GM21737 (cell line): ENCODE results near the gene SLC26A8.
"Not testable (repeated sequence)": the region's sequence is repeated elsewhere in the genome, so short reads cannot be mapped to it uniquely, and the experiment has no call there.

Source experiments
- ATAC-seq: cut with Tn5 transposase; IDR thresholded peaks from one replicate; pipeline ENCODE4 v1.9.1; 2021; ENCODE audit warnings: mild to moderate bottlenecking, moderate library complexity; ENCODE audit not compliant: unreplicated experiment

The SLC26A8 gene

DNA sequence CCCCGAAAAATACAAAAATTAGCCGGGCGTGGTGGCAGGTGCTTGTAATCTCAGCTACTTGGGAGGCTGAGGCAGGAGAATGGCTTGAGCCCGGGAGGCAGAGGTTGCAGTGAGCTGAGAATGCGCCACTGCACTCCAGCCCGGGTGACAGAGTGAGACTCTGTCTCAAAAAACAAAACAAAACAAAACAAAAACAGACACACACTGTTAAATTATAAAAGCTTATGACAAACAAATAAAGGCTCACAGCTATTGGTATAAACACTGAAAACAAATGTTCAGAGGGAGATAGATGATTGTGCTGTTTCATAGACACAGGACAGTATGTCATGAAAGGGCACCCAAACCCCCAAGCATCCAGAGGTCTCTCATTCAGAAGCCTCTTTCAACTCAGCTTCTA is 107.5 kb downstream of the SLC26A8 start:
- not testable (repeated sequence) for ATAC-seq

DNA sequence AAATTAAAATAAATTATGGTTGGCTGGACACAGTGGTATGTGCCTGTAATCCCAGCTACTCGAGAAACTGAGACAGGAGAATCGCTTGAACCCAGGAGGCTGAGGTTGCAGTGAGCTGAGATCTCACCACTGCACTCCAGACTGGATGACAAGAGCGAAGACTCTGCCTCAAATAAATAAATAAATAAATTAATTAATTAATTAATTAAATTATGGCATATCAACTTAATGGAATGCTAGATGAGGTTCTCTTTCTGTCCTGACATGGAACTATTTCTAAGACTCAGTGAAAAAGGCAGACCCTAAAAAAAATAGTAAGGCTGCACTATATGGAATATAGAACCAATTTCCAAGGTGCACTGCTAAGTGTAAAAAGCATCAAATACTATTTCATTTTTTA is 108.4 kb downstream of the SLC26A8 start:
- no peak for ATAC-seq

DNA sequence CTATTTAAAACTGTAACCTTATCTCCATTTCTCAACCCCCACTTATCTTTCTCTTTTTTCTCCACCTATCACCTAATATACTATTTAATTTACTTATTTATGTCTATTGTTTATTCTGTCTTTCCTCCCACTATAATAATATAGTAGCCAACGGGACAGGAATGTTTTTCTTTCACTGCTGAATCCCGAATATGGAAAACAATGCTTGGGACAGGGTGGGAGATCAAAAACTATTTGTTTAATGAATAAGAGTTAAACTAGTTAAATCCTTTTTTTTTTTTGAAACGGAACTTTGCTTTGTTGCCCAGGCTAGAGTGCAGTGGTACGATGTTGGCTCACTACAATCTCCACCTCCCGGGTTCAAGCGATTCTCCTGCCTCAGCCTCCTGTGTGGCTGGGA is 109.9 kb downstream of the SLC26A8 start:
- ATAC-seq: no peak

DNA sequence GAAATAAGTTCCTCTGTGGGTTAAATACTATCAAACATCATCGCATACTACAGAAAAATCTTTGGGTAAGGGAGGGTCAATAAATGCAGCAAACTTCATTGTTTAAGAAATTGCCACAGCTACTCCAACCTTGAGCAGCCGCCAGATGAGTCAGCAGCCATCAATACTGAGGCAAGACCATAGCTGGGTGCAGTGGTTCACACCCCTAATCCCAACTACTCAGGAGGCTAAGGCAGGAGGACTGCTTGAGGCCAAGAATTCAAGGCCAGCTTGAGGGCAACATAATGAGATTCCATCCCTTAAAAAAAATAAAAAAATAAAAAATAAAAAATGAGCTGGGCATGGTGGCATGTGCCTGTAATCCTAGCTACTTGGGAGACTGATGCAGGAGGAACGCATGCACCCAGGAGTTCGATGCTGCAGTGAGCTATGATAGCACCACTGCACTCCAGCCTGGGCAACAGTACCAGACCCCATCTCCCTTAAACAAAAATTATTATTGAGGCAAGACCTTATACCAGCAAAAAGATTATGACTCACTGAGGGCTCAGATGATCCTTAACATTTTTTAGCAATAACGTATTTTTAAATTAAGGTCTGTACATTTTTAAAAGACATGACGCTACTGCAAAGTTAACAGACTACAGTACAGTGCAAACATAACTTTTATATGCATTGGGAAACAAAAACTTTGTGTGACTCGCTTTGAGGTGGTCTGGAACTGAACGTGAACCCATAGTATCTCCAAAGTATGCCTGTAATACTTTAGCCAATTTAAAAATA is 112.4 kb downstream of the SLC26A8 start:
- ATAC-seq: no peak

- ATAC-seq: not testable (repeated sequence)
Measured at GRCh38 chr6:35909571-35909970, 114.9 kb downstream of the SLC26A8 start.

DNA sequence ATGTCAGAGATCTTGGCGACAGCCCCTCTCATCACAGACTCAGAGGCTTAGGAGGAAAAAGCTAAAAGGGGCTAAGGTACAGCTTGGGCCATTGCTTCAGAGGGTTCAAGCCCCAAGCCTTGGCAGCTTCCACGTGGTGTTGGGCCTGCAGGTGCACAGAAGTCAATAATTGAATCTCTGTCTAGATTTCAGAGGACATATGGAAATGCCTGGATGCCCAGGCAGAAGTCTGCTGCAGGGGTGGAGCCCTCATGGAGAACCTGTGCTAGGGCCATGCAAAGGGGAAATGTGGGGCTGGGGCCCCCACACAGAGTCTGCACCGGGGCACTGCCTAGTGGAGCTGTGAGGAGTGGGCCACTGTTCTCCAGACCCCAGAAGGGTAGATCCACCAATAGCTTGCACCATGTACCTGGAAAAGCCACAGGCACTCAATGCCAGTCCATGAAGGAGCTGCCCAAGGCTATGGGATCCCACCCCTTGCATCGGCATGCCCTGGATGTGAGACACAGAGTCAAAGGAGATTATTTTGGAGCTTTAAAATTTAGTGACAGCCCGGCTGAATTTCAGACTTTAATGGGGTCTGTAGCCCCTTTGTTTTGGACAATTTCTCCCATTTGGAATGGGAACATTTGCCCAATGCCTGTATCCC is 115.6 kb downstream of the SLC26A8 start:
- ATAC-seq: not testable (repeated sequence)

GRCh38 chr6:35907750-35908149 is 116.7 kb downstream of the SLC26A8 start:
- no peak for ATAC-seq

- ATAC-seq: no peak
Measured at GRCh38 chr6:35906499-35906846, 118.0 kb downstream of the SLC26A8 start.

DNA sequence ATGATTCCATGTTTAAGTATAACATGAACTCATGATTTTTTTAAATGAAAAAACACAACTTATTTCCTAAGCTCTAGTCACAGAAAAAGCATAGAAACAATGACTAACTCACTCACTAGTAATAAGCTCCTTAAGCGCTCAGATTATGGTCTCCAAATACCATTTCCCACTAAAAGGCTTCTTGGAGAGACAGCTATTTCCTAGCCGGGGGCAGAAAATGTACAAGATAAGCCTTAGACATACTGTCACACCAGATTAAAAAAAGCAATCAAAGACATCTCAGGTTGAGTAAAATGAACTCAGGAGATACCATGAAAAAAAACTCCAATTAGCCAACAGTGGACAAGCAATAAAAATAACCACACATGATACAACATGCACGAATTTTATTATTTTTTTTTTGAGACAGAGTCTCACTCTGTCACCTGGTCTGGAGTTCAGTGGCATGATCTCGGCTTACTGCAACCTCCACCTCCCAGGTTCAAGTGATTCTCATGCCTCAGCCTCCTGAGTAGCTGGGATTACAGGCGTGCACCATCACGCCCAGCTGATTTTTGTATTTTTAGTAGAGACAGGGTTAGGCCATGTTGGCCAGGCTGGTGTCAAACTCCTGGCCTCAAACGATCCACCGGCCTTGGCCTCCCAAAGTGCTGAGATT is 118.5 kb downstream of the SLC26A8 start:
- no peak for ATAC-seq

- no peak for ATAC-seq
Measured at GRCh38 chr6:35905141-35905785, 119.2 kb downstream of the SLC26A8 start.

DNA sequence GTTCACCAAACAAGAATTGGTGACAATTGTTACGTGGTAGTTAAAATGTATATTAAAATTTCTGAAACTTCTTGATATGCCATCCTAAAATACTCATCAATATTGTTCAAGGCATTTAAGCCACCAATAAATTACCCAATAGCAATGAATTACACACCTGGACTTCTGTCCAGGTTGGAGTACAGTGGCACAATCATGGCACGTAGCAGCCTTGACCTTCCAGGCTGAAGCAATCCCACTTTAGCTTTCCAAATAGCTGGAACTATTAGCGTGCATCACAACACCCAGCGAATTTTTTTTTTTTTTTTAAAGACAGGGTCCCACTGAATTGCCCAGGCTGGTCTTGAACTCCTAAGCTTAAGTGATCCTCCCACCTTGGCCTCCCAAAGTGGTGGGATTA is 120.8 kb downstream of the SLC26A8 start:
- no peak for ATAC-seq

GRCh38 chr6:35900448-35900847 is 124.0 kb downstream of the SLC26A8 start:
- ATAC-seq: no peak

- ATAC-seq: no peak
Measured at GRCh38 chr6:35898003-35898402, 126.4 kb downstream of the SLC26A8 start.

DNA sequence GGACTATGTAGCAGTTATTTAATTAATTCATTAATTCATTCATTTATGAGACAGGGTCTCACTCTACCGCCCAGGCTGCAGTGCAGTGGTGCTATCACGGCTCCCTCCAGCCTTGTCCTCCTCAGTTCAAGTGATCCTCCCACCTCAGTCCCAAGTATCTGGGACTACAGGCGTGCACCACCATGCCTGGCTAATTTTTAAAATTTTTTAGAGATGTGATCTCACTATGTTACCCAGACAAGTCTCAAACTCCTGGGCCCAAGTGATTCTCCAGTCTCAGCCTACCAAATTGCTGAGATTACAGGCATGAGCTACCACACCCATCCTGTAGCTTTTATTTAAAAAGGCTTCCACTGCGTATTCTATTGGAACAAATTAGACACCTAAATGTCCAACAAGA is 127.0 kb downstream of the SLC26A8 start:
- no peak for ATAC-seq

- ATAC-seq: no peak
Measured at GRCh38 chr6:35897036-35897435, 127.4 kb downstream of the SLC26A8 start.

- ATAC-seq: no peak
Measured at GRCh38 chr6:35896228-35896627, 128.2 kb downstream of the SLC26A8 start.

DNA sequence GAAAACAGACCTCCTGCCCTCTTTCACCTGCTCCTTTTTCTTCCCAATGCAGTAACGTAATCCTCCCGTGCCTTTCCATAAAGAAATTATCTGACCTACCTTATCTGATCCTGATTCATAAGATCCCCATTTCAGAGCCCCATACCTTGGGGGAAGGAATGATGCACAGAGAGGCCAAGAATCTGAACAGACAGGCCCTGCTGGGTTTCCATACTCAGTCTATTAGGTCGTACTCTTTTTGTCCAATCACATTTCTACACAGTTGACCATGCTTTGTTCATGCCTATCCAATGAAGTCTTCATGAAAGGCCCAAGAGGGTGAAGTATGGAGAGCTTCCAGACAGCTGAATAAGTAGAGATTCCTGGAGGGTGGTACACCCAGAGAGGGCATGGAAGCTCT is 128.9 kb downstream of the SLC26A8 start:
- no peak for ATAC-seq

GRCh38 chr6:35894776-35895175 is 129.7 kb downstream of the SLC26A8 start:
- no peak for ATAC-seq
